Measurements from ENCODE around the gene TSPAN18.

Gene TSPAN18

DNA sequence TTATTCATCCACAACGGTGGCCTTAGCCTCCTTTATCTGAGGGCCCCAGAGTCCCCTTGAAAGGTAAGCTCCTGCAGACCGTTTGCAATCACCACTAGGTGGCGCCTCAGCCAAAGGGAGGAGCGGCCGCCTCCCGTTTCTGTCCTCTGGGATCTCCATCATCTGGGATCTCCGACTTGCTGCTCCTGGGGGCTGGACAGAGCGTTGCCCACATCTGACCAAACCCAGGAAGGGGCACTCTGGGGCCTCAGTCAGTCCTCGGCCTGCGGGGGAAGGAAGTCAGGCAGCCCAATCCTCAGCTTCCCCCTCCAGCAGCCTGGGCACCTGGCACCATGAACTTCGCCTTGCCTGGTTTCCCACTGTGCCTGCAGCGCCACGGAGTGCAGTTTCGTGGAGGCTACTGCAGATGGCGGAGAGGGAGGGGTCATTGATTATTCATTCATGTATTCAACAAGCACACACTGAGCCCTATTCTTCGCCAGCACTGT is 200.5 kb downstream of the TSPAN18 start:
- Histone ChIP-seq H3K9me3 (ENCODE audit: low read length) (no peaks in the 10 kb centered on the region), H2AFZ (ENCODE audit: low read length) (no peak overlapping the region), H3K36me3 (ENCODE audit: insufficient read depth, low read length) (no peaks in the 10 kb centered on the region), H3F3A (ENCODE audit: insufficient read depth, low read length) (no peaks in the 10 kb centered on the region), H3K79me2 (ENCODE audit: insufficient read depth, low read length) (no peaks in the 10 kb centered on the region), H3K9ac (ENCODE audit: low read length) (no peak overlapping the region), H3K4me3 (ENCODE audit: low read depth, low read length, poor library complexity, severe bottlenecking) (no peak overlapping the region), H4K20me1 (ENCODE audit: insufficient read depth, low read length) (no peaks in the 10 kb centered on the region), H3K27me3 (ENCODE audit: insufficient read depth, low read length) (no peaks in the 10 kb centered on the region), H3K4me2 (ENCODE audit: low read length) (no peak overlapping the region), H3K4me1 (ENCODE audit: insufficient read depth, low read length, severe bottlenecking) (no peaks in the 10 kb centered on the region), H3K9me2 (ENCODE audit: low read depth, low read length) (no peaks in the 10 kb centered on the region), H3K27ac (ENCODE audit: low read depth, low read length, poor library complexity, severe bottlenecking) (no peak overlapping the region)
- TF ChIP-seq, protein P1, sequence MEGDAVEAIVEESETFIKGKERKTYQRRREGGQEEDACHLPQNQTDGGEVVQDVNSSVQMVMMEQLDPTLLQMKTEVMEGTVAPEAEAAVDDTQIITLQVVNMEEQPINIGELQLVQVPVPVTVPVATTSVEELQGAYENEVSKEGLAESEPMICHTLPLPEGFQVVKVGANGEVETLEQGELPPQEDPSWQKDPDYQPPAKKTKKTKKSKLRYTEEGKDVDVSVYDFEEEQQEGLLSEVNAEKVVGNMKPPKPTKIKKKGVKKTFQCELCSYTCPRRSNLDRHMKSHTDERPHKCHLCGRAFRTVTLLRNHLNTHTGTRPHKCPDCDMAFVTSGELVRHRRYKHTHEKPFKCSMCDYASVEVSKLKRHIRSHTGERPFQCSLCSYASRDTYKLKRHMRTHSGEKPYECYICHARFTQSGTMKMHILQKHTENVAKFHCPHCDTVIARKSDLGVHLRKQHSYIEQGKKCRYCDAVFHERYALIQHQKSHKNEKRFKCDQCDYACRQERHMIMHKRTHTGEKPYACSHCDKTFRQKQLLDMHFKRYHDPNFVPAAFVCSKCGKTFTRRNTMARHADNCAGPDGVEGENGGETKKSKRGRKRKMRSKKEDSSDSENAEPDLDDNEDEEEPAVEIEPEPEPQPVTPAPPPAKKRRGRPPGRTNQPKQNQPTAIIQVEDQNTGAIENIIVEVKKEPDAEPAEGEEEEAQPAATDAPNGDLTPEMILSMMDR (IDR thresholded peaks at IDR 0.05; ENCODE audit: low read length) = peak; percentile 90
- TF ChIP-seq EZH2 (IDR thresholded peaks at IDR 0.05; ENCODE audit: borderline replicate concordance, low read length) = no peak

DNA sequence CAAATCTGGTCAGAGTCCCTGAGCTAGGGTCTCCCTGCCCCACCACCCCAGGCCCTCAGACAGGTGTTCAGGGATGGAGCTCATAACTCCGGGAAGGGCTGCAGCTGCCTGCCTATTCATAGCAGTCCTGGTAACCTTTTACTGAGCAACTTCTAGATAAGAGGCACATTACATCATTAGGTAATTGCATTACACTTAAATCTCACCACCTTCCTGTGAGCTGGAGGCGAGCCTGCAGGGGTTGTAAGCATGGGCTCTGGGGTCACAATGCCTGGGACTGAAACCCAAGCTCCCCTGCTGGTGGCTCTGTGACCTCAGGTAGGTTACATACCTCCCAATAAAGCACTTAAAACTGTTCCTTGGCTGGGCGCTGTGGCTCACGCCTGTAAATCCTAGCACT is 201.4 kb downstream of the TSPAN18 start:
- H3K9me2 ChIP-seq (ENCODE audit: low read depth, low read length) = no peaks in the 10 kb centered on the region
- no peaks in the 10 kb centered on the region for H3K79me2 ChIP-seq (ENCODE audit: insufficient read depth, low read length)
- no peak overlapping the region for H3K4me3 ChIP-seq (ENCODE audit: low read depth, low read length, poor library complexity, severe bottlenecking)
- H2AFZ ChIP-seq (ENCODE audit: low read length) = no peak overlapping the region
- H4K20me1 ChIP-seq (ENCODE audit: insufficient read depth, low read length) = no peaks in the 10 kb centered on the region
- no peaks in the 10 kb centered on the region for H3K36me3 ChIP-seq (ENCODE audit: insufficient read depth, low read length)
- no peaks in the 10 kb centered on the region for H3K4me1 ChIP-seq (ENCODE audit: insufficient read depth, low read length, severe bottlenecking)
- TF ChIP-seq, protein P1 (IDR thresholded peaks at IDR 0.05; ENCODE audit: low read length) = no peak
- no peak for TF ChIP-seq EZH2 (IDR thresholded peaks at IDR 0.05; ENCODE audit: borderline replicate concordance, low read length)
- H3K4me2 ChIP-seq (ENCODE audit: low read length) = no peak overlapping the region
- H3K27me3 ChIP-seq (ENCODE audit: insufficient read depth, low read length) = no peaks in the 10 kb centered on the region
- no peak overlapping the region for H3K27ac ChIP-seq (ENCODE audit: low read depth, low read length, poor library complexity, severe bottlenecking)
- H3K9ac ChIP-seq (ENCODE audit: low read length) = no peak overlapping the region
- no peaks in the 10 kb centered on the region for H3F3A ChIP-seq (ENCODE audit: insufficient read depth, low read length)
- H3K9me3 ChIP-seq (ENCODE audit: low read length) = no peaks in the 10 kb centered on the region

DNA sequence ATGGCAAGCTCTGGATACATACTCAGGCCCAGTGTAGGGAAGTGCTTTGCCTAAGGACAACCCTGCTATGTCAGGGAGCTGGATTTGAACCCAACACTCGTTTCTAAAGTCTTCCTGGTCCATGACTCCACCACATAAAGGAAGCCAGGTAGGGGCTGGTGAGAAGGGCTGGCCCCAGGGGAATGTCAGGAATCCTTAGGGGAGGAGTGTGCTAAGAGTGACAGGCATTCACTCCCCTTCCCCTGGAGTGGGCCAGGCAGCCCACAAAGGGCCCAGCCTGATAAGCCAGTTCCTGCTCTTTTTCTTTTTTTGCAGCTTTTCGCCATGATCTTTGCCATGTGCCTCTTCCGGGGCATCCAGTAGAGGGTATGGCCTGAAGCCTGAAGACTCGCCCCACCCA is 202.1 kb downstream of the TSPAN18 start:
- Histone ChIP-seq H2AFZ (ENCODE audit: low read length) (no peak overlapping the region), H4K20me1 (ENCODE audit: insufficient read depth, low read length) (no peaks in the 10 kb centered on the region), H3K79me2 (ENCODE audit: insufficient read depth, low read length) (no peaks in the 10 kb centered on the region), H3K9me3 (ENCODE audit: low read length) (no peaks in the 10 kb centered on the region), H3F3A (ENCODE audit: insufficient read depth, low read length) (no peaks in the 10 kb centered on the region), H3K36me3 (ENCODE audit: insufficient read depth, low read length) (no peaks in the 10 kb centered on the region), H3K4me3 (ENCODE audit: low read depth, low read length, poor library complexity, severe bottlenecking) (no peak overlapping the region), H3K9ac (ENCODE audit: low read length) (no peak overlapping the region), H3K4me1 (ENCODE audit: insufficient read depth, low read length, severe bottlenecking) (no peaks in the 10 kb centered on the region), H3K9me2 (ENCODE audit: low read depth, low read length) (no peaks in the 10 kb centered on the region), H3K27ac (ENCODE audit: low read depth, low read length, poor library complexity, severe bottlenecking) (no peak overlapping the region), H3K27me3 (ENCODE audit: insufficient read depth, low read length) (no peaks in the 10 kb centered on the region), H3K4me2 (ENCODE audit: low read length) (no peak overlapping the region)
- TF ChIP-seq EZH2 (IDR thresholded peaks at IDR 0.05; ENCODE audit: borderline replicate concordance, low read length) = no peak
- TF ChIP-seq, protein P1 (IDR thresholded peaks at IDR 0.05; ENCODE audit: low read length) = no peak

Data from OCI-LY1 (cell line).